Measurements from ENCODE around the gene TPP2. TPM values are rescaled to one million over a fixed set of nuclear protein-coding genes. Genes with fewer than 3 reads are reported as not detected.

The TPP2 gene
- total RNA-seq, 3 donors from 2014 or later, result 50.2 to 62.9 (median 51.8) TPM

DNA sequence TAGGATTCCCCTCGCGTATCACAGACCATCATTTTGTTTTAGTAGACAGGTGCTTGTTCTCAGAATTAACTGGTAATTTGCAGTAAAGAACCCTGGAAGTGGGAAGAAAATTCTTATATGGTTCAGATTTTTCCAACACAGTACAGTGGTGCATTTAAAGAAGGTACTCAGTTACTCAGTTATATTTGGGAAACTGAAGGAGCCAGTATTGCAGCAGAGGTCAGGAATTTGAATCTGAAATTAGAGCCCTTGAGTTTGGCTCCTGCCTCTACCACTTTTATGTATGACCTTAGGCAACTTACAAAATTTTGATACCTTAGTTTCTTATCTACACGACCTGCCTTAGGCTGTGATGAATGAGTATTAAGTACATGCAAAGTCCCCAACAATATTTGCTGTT lies 78.3 kb downstream of the TPP2 start:
- no peaks in the 10 kb centered on the region for H3K27me3 ChIP-seq
- intact Hi-C loops (cut with DNase I; ENCODE audit: low total_unique reads), result no loop called here
- peaks cover 7% of the 10 kb centered on the region for H3K36me3 ChIP-seq
- no peak overlapping the region for H3K27ac ChIP-seq
- H3K4me3 ChIP-seq, result no peak overlapping the region
- TF ChIP-seq POLR2A (IDR thresholded peaks at IDR 0.05) (no peak), CTCF (IDR thresholded peaks at IDR 0.05) (no peak), POLR2AphosphoS5 (IDR thresholded peaks at IDR 0.05) (no peak)
- no peak for DNase-seq (ENCODE audit: low spot score in 2 of 2)
- H3K4me1 ChIP-seq, result no peaks in the 10 kb centered on the region
- peaks cover 0 to 10% of the 10 kb centered on the region in 2 donors for H3K9me3 ChIP-seq

- Histone ChIP-seq H3K27ac (no peak overlapping the region), H3K4me3 (no peak overlapping the region), H3K4me1 (no peaks in the 10 kb centered on the region), H3K27me3 (no peaks in the 10 kb centered on the region), H3K36me3 (peaks cover 7% of the 10 kb centered on the region), H3K9me3 (no peaks in the 10 kb centered on the region)
- TF ChIP-seq POLR2AphosphoS5 (IDR thresholded peaks at IDR 0.05), result no peak
- no peak for DNase-seq (ENCODE audit: low spot score in 2 of 2)
- intact Hi-C loops (cut with DNase I; ENCODE audit: low total_unique reads), result no loop called here
These were observed 80.3 kb downstream of the TPP2 start for GRCh38 chr13:102677122-102677521.

DNA sequence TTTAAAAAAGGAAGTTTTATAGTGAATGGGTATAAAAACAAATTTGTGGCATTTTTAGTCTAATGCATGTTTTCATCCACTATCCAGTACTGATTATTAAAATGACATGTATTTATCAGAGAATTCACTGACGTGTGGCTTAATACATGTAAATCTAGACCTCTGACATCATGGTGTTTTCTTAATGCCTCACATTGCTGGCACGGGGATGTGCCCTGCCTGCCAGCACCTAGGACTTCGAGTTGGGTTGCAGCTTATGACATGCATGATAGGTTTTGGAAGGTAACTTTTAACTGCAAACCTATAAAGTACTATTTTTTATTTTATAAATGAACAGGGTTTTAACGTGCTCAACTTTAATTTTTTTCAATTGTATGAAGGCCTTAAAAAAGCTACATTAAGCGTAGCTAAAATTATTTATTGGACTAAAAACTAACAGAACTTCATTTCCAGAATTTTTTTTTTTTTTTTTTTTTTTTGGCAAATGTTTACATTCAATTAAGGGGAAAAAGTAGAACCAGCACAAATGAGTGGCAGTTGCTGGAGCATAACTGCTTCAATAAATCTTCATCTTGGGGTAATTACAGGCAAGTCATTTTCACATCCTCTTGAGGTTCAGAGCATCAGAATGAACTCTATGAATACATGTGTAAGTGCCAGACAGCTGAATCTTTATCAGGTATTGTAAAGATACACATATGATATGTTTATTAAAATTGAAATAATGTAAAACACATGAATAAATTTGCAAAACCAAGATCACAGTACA lies 81.7 kb downstream of the TPP2 start:
- TF ChIP-seq POLR2A (IDR thresholded peaks at IDR 0.05) (no peak), POLR2AphosphoS5 (IDR thresholded peaks at IDR 0.05) (no peak), CTCF (IDR thresholded peaks at IDR 0.05) (no peak)
- Histone ChIP-seq H3K4me3 (no peak overlapping the region), H3K9me3 (no peaks in the 10 kb centered on the region), H3K4me1 (no peaks in the 10 kb centered on the region), H3K27ac (no peak overlapping the region), H3K27me3 (no peaks in the 10 kb centered on the region), H3K36me3 (no peaks in the 10 kb centered on the region)
- DNase-seq (ENCODE audit: low spot score in 2 of 2), result no peak
- intact Hi-C loops (cut with DNase I; ENCODE audit: low total_unique reads), result no loop called here

DNA sequence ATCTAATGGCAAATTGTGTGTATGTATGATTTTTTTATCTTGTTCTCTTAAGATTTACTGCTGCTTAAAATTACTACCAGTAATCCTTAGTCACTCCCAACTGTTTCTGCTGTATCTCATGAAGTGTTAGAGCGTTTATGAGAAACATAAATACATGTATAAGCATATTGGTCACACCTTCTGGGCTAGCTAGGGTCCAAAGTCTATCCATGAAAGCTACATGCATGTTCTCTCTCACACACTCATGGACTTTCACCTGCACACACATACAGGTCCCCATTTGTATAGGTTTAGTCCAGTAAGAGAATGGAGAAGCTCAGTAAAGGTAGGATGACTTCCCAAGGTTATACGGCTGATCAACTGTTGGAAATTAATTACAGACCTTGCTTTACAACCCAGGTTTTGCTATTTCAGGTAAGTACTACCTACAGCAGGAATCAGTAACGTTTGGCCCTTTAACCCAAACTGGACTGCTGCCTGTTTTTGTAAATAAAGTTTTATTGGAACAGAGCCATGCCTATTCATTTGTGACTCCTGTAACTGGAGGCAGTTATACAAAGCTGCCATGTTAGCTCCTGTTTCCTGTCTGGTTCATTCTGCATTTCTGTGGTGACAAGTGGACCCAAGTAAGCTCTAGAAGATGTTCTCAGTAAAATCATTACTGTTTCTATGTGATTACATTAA lies 82.8 kb downstream of the TPP2 start:
- TF ChIP-seq POLR2A (IDR thresholded peaks at IDR 0.05) (no peak), POLR2AphosphoS5 (IDR thresholded peaks at IDR 0.05) (no peak), CTCF (IDR thresholded peaks at IDR 0.05) (no peak)
- H3K36me3 ChIP-seq, result no peaks in the 10 kb centered on the region
- intact Hi-C loops (cut with DNase I; ENCODE audit: low total_unique reads), result no loop called here
- no peaks in the 10 kb centered on the region for H3K27me3 ChIP-seq
- H3K9me3 ChIP-seq, result no peaks in the 10 kb centered on the region
- no peak overlapping the region for H3K27ac ChIP-seq
- DNase-seq (ENCODE audit: low spot score in 2 of 2), result no peak
- H3K4me1 ChIP-seq, result no peaks in the 10 kb centered on the region
- no peak overlapping the region for H3K4me3 ChIP-seq

GRCh38 chr13:102680133-102680717 lies 83.4 kb downstream of the TPP2 start:
- H3K4me3 ChIP-seq, result no peak overlapping the region
- H3K27ac ChIP-seq, result no peak overlapping the region
- H3K36me3 ChIP-seq, result no peaks in the 10 kb centered on the region
- H3K4me1 ChIP-seq, result no peaks in the 10 kb centered on the region
- no peaks in the 10 kb centered on the region for H3K9me3 ChIP-seq
- intact Hi-C loops (cut with DNase I; ENCODE audit: low total_unique reads), result no loop called here
- TF ChIP-seq POLR2AphosphoS5 (IDR thresholded peaks at IDR 0.05), result no peak
- TF ChIP-seq POLR2A (IDR thresholded peaks at IDR 0.05), result no peak
- DNase-seq (ENCODE audit: low spot score in 2 of 2), result no peak
- no peaks in the 10 kb centered on the region for H3K27me3 ChIP-seq

Data from breast epithelium (tissue), 4 donors.